Raji (cell line): ENCODE data around the gene ORMDL3.

ENCODE experiments used
- POLR2A ChIP-seq: IDR thresholded peaks from 2 replicates; pipeline ENCODE4 v1.6.1; 2011; ENCODE audit warnings: low read depth, low read length, control low read depth; ENCODE audit not compliant: insufficient read depth

Gene ORMDL3

GRCh38 chr17:39954876-39955275 is 27.5 kb upstream of the ORMDL3 start:
- no peak for TF ChIP-seq POLR2A

GRCh38 chr17:39953471-39953888 is 26.1 kb upstream of the ORMDL3 start:
- peak; percentile 72 for TF ChIP-seq POLR2A

GRCh38 chr17:39952680-39953470 is 25.5 kb upstream of the ORMDL3 start:
- TF ChIP-seq POLR2A, result 0 out of 2 replicates have a peak, but pooled peaks have one; percentile 20

GRCh38 chr17:39951924-39952679 is 24.7 kb upstream of the ORMDL3 start:
- no peak for TF ChIP-seq POLR2A

- TF ChIP-seq POLR2A, result no peak
These were observed 23.5 kb upstream of the ORMDL3 start for GRCh38 chr17:39950871-39951348.

GRCh38 chr17:39949028-39949427 is 21.6 kb upstream of the ORMDL3 start:
- TF ChIP-seq POLR2A, result no peak

- TF ChIP-seq POLR2A, result no peak
These were observed 19.3 kb upstream of the ORMDL3 start for GRCh38 chr17:39946551-39947330.

- TF ChIP-seq POLR2A, result no peak
These were observed 17.0 kb upstream of the ORMDL3 start for GRCh38 chr17:39944393-39944711.

GRCh38 chr17:39943702-39944392 is 16.4 kb upstream of the ORMDL3 start:
- no peak for TF ChIP-seq POLR2A

- no peak for TF ChIP-seq POLR2A
These were observed 12.4 kb upstream of the ORMDL3 start for GRCh38 chr17:39939588-39940419.

- TF ChIP-seq POLR2A, result no peak
These were observed 11.7 kb upstream of the ORMDL3 start for GRCh38 chr17:39939106-39939505.

GRCh38 chr17:39938140-39938869 is 10.9 kb upstream of the ORMDL3 start:
- TF ChIP-seq POLR2A, result no peak

GRCh38 chr17:39937447-39937846 is 10.0 kb upstream of the ORMDL3 start:
- TF ChIP-seq POLR2A, result no peak

GRCh38 chr17:39935909-39936308 is 8.5 kb upstream of the ORMDL3 start:
- TF ChIP-seq POLR2A, result no peak

GRCh38 chr17:39934324-39934723 is 6.9 kb upstream of the ORMDL3 start:
- TF ChIP-seq POLR2A, result no peak
